Measurements from ENCODE around the gene SPTBN5. TPM values are rescaled to one million over a fixed set of nuclear protein-coding genes. Genes with fewer than 3 reads are reported as not detected.

The SPTBN5 gene
- total RNA-seq, 4 donors from 2014 or later: 0.17 to 1.2 (median 0.68) TPM

DNA sequence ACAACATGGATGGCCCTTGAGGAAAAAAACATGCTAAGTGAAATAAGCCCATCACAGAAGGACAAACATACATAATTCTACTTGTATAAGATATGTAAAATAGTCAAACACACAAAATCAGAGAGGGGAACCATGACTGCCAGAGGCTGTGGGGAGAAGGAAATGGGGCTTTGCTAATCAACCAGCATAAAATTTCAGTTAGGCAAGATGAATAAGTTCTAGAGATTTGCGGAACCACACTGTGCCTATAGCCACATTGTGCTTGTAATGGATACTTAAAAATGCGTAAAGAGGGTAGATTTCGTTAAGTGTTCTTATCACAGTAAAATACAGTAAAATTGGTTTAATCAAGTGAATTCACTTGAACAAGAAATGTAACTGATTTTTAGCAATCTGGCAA, 33.7 kb upstream of the SPTBN5 start:
- DNase-seq (ENCODE audit: extremely low spot score): no peak

DNA sequence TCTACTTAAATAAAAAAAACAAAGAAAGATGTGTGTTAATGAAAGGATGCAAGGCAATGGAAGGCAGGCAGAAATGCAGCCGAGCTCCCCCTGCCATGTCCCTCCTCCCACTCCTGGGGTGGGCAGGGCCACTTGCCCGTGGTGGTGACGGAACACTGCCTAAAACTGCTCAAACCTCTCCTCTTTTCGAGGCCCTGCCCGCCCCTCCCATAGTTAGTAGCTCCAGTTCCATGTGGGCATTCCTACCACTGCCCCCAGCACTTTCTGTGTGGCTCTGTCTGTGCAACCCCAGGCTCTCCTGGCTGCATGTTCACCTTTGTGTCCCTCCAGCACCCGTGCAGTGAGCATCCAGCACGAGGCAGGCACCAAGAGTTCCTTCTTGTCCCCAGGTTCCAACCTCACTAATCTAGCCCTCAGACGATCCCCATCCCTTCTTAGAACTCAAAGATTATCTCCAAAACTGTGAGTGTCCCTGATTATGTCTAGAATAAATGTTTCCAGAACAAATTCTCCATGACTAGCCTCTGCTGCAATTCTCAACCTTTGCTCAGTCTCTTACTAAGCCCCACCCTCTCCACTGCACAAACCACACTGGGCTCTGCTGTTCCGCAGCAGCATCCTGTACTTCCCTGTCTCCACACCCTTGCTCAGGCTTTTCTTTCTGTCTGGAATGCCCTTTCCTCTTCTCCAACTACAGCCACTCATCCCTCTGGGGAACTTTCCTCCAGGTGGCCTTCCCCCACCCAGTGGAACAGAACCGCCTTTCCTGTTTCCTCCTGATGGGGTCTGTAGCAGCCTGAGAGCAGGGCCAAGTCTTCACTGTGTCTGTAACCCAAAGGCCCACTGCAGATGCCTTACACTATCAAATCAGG, 32.6 kb upstream of the SPTBN5 start:
- DNase-seq (ENCODE audit: extremely low spot score): no peak
- Histone ChIP-seq H3K27ac (replicated peaks in 1 of 4) (peak overlapping the region; percentile 20 to 66 (median 60)), H3K9me3 (no peaks in the 10 kb centered on the region), H3K27me3 (no peaks in the 10 kb centered on the region), H3K36me3 (peaks cover 0 to 11% (median 4%) of the 10 kb centered on the region in 4 donors), H3K4me3 (no peak overlapping the region), H3K4me1 (peaks cover 54 to 82% (median 66%) of the 10 kb centered on the region in 4 donors)
- 61% methylated on average over 10 of the region's 10 CpGs for whole genome bisulfite sequencing
- intact Hi-C loops (cut with DNase I): loop anchor here (5.0 kb wide), 1 partner anchor 46 kb away; the partner anchor contains the start of gene EHD4
- TF ChIP-seq POLR2A (IDR thresholded peaks at IDR 0.05; ENCODE audit: low read depth) (no peak), EP300 (IDR thresholded peaks at IDR 0.05) (no peak), POLR2AphosphoS5 (IDR thresholded peaks at IDR 0.05) (no peak)
- TF ChIP-seq, protein P1, sequence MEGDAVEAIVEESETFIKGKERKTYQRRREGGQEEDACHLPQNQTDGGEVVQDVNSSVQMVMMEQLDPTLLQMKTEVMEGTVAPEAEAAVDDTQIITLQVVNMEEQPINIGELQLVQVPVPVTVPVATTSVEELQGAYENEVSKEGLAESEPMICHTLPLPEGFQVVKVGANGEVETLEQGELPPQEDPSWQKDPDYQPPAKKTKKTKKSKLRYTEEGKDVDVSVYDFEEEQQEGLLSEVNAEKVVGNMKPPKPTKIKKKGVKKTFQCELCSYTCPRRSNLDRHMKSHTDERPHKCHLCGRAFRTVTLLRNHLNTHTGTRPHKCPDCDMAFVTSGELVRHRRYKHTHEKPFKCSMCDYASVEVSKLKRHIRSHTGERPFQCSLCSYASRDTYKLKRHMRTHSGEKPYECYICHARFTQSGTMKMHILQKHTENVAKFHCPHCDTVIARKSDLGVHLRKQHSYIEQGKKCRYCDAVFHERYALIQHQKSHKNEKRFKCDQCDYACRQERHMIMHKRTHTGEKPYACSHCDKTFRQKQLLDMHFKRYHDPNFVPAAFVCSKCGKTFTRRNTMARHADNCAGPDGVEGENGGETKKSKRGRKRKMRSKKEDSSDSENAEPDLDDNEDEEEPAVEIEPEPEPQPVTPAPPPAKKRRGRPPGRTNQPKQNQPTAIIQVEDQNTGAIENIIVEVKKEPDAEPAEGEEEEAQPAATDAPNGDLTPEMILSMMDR (IDR thresholded peaks at IDR 0.05): no peak

More for the DNA sequence above, 33.7 kb upstream of the SPTBN5 start:
- Histone ChIP-seq H3K36me3 (peaks cover 0 to 11% (median 4%) of the 10 kb centered on the region in 4 donors), H3K4me1 (peaks cover 52 to 89% (median 70%) of the 10 kb centered on the region in 4 donors), H3K27ac (replicated peaks in 1 of 4) (peak overlapping the region in 1 of 4 donors; percentile 32), H3K9me3 (no peaks in the 10 kb centered on the region), H3K27me3 (no peaks in the 10 kb centered on the region), H3K4me3 (no peak overlapping the region)
- TF ChIP-seq EP300 (IDR thresholded peaks at IDR 0.05) (no peak), POLR2AphosphoS5 (IDR thresholded peaks at IDR 0.05) (no peak), POLR2A (IDR thresholded peaks at IDR 0.05; ENCODE audit: low read depth) (no peak)
- TF ChIP-seq, protein P1 (IDR thresholded peaks at IDR 0.05): no peak
- 85% methylated on average over 3 of the region's 3 CpGs for WGBS
- intact Hi-C loops (cut with DNase I): loop anchor here (5.0 kb wide), 1 partner anchor 45 kb away; the partner anchor contains the start of gene EHD4

DNA sequence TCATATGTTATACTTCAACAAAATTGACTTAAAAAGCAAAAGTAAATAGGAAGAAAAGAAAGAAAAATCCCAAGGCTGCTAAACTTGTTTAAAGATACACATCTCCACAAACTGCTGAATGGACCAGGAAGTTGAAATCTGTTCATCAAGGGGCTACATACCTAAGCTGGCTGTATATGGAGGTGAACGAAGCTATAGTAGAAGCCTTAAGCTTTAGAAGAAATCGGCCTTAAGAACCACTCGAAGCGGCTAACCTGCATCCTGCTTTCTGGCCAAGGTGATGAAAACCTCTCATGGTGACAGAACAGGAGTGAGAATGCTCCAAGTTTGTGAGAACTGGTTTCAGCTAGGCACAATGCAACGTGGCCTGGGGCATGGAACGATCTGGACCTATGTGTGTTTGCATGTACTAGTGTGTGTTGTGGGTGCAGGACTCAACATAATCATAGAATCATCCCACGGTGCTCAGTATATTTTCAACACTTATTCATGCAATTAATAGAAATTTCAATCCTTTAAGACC, 31.3 kb upstream of the SPTBN5 start:
- peaks cover 0 to 11% (median 4%) of the 10 kb centered on the region in 4 donors for H3K36me3 ChIP-seq

DNA sequence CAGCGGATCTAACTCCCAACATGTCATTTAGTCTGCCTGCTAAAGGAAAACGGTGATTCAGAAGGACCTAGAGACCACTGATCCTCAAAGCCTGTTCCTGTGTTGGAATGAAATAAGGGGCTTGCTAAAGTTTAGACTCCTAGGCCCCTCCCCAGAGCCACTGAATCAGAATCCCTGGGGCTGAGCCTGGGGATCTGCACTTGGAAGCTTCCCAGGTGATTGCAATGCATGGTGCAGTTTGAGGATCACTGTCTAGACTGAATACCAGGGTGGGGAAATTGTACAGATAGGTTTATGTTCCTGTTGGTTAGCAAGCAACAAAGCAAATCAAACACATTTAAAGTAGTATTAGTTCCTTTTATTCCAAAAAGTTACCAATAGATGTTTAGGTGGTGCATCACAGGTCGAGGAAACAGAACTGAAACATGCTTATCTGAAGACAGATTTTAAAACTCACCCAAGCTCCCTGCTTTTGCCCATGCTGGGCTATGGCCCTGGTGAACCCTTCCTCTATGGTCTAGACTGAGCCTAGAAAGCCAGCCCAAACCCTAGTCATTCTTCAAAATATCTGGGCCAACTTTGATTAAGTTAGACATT, 29.6 kb upstream of the SPTBN5 start:
- Histone ChIP-seq H3K4me3 (no peak overlapping the region), H3K4me1 (peaks cover 54 to 82% (median 66%) of the 10 kb centered on the region in 4 donors), H3K9me3 (no peaks in the 10 kb centered on the region), H3K27ac (replicated peaks in 1 of 4) (no peak overlapping the region), H3K36me3 (peaks cover 0 to 19% (median 11%) of the 10 kb centered on the region in 4 donors), H3K27me3 (no peaks in the 10 kb centered on the region)
- 82% methylated on average over 3 of the region's 3 CpGs for WGBS
- DNase-seq (ENCODE audit: extremely low spot score): no peak
- intact Hi-C loops (cut with DNase I): no loop called here
- TF ChIP-seq, protein P1 (IDR thresholded peaks at IDR 0.05): no peak
- TF ChIP-seq POLR2A (IDR thresholded peaks at IDR 0.05; ENCODE audit: low read depth): no peak

More for the DNA sequence above, 31.3 kb upstream of the SPTBN5 start:
- Histone ChIP-seq H3K9me3 (no peaks in the 10 kb centered on the region), H3K27ac (replicated peaks in 1 of 4) (peak overlapping the region in 2 of 4 donors; percentile 56 to 66), H3K4me1 (peaks cover 54 to 82% (median 66%) of the 10 kb centered on the region in 4 donors), H3K4me3 (no peak overlapping the region), H3K27me3 (no peaks in the 10 kb centered on the region)
- TF ChIP-seq, protein P1 (IDR thresholded peaks at IDR 0.05): no peak
- no peak for TF ChIP-seq POLR2A (IDR thresholded peaks at IDR 0.05; ENCODE audit: low read depth)
- no peak for TF ChIP-seq EP300 (IDR thresholded peaks at IDR 0.05)
- TF ChIP-seq POLR2AphosphoS5 (IDR thresholded peaks at IDR 0.05): no peak
- 89% methylated on average over 7 of the region's 7 CpGs for WGBS
- no peak for DNase-seq (ENCODE audit: extremely low spot score)
- intact Hi-C loops (cut with DNase I): loop anchor here (5.0 kb wide), 1 partner anchor 47 kb away; the partner anchor contains the start of gene EHD4

All from esophagus muscularis mucosa (tissue), 4 donors.